Stimulated activated CD4-positive, alpha-beta T cell treated with anti-CD3 and anti-CD28 coated beads, TNF-alpha, amount 100 ng/mL, for 1 hour (primary cell): ENCODE data around the gene ANKS1B.

ENCODE experiments used
- DNase-seq, 3 donors: peaks; one replicate each; pipeline ENCODE4 v3.0.0-alpha.2; 2020; ENCODE audit warnings: low read depth in 3 of 3, low spot score in 1 of 3

Gene ANKS1B

DNA sequence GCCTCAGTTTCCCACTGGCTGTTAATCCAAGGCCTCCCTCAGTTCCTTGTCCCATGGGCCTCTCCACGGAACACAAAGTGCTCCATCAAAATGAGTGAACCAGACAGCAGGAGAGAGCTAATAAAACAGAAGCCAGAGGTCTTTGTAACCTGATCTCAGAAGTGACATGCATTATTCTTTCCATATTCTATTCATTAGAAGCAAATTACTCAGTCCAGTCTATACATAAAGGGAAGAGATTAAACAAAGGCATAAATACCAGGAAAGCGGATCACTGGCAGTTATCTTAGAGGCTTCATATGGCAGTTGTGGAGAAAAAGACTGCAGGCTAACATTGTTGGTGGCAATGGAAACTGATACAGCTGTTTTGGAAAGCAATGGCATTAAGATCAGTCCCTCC is 507.8 kb downstream of the ANKS1B start:
- DNase-seq = no peak

DNA sequence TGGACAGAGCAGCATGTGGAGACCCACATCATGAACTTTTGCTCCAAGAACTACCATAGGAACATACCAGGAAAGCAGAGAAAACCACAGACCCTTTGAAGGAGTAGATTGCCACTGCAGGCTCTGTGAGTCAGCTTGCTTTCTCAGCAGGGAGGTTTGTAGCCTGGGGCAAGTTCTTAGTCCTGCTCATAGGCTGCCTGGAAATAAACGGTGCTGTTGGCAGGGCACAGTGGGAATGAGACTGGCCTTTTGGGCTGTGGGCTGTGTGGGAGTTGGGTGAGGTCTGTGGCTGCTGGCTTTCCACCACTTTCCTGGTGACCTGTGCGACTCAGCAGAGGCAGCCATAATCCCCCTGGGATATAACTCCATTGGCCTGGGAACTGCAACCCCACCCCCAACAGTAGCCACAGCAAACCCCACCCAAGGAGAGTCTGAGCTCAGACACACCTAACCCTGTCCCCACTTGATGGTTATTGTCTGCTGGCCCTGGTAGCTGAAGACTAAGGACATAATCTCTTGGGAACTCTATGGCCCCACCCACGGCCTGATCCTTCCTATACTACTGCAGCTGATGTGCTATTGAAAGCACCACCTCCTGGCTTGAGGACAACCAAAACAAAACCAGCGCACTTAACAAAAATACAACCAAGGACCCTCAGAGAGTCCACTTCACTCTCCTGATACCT is 529.2 kb downstream of the ANKS1B start:
- DNase-seq = no peak

DNA sequence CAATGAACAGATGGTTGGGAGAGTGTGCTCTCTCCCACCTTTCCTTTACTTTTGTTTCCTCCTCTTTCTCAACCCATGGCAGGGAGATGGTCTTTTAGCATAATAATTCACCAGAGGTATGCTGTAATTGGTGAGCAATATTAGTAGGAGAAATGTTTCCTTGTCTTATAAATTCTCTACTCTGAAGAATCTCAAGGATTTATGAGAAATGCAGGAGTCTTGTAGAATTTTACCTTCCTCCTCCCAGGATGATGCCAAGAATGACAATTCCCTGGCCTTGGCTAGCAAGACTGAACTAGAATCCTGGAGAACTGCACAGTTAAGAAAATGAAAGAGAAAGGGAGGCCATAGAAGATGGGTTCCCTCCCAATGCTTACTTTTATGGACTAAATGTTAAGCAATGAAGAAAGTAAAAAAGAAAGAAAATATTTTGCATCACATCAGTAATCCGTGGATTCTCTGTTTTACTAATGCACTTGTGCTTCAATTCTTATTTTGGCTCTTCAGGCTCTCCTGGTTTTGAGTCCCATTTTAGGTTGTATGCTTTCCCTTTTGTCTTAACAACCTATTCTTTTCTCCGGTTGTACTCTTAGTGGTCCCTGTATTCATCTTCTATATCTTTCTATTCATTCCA is 530.1 kb downstream of the ANKS1B start:
- no peak for DNase-seq

DNA sequence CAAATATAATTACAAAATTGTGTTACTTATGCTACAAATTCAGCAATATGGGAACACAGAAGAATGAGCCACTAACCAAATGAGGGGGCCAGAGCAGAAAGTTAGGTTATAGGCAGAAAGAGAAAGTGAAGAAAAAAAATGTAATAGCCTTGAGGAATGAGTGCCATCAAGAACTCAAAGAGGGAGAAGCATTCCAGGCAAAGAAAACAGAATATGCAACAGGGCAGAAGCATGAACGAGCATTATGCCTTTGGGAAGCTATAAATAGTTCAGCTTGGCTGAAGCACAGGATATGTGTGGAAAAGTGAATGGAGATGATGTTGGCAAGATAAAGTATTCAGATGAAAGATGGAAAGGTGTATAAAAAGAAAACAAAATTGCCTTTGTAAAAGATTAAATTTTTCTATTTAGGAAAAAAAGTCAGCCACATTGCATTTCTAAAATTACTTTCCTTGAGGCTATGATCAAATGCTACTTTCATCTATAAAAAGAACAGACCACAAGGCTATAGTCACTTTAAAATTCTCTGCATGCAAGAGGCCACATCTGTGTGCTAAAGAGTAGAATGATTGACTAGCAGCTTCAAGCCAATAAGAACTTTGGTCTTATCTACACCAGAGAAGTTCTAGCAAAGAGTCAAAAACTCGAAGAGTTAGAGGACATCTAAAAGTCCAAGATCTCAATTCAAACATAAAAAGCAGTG is 530.7 kb downstream of the ANKS1B start:
- DNase-seq = no peak

DNA sequence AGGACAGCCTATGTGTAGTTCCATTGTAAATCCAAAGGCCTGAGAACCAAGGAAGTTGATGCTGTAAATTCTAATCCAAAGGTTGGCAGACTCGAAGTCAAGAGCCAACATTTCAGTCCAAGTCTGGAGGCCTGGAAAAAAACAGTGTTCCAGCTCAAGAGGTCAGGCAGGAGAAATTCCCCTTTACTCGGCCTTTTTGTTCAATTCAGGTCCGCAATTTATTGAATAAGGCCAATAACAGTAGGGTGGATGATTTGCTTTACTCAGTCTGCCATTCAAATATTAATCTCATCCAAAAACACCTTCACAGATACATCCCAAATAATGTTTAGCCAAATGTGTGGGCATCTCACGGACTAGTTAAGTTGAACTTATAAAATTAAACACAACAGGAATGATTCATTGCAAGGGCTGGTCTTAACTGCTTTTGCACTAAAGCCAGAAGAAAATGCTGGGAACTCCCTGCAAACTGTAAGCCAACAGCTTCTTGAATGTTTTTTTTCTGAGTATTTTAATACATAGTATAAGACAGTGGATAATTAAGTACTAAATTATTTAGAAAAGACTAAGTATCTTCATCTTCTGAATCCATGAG is 534.6 kb downstream of the ANKS1B start:
- DNase-seq = no peak

DNA sequence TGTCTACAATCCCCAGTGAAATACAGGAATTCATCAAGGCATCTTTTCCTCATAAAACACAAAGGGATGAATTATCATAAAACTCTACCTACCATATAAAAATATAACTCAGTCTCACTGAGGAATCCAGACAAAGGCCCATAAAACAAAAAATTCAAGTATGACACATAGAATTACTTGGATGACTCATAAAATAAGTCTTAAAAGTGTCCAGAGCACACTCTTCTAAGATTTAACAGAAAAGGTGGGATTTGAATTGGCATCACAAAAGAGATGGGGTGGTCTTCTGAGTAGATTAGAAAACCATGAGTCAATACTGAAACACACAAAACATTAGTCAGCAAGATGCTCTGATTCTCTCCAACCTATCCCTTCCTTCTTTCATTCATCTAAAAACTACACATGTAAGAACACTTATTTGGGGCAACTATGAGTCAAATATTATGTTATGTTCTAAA is 539.8 kb downstream of the ANKS1B start:
- no peak for DNase-seq

DNA sequence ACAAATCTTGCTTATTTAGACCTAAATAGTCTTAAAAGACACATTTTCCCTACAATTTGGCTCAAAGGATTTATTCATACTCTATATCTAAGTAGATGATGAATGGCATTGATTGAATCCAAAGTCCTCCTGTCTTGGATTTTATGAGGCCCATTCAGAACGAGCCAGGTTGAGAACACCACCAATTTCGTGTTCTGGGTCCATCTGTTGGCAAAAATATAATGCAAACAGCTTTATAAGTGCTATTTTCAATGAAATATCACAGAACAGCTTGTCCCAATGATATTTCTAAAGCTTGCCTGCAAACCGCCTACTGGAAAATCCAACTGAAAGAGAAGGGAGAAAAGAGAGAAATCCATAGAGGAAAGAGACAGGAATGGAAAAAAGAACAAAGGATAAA is 542.0 kb downstream of the ANKS1B start:
- DNase-seq = no peak

DNA sequence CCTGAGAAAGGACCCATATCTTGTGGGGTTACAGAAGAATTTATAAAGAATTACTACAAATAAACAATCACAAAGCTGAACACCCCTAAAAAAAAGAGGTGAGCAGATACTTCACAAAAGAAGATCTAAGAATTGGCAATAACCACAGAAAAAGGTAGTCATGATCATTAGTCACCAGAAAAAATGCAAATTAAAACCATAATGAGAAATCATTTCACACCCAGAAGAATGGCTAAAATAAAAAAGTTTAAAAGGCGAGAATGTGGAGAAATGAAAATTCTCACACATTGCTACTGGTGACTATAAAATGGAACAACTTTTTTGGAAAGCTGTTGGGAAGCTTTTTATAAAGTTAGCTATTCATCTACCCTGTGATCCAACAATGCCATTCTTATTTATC is 545.3 kb downstream of the ANKS1B start:
- DNase-seq = no peak

DNA sequence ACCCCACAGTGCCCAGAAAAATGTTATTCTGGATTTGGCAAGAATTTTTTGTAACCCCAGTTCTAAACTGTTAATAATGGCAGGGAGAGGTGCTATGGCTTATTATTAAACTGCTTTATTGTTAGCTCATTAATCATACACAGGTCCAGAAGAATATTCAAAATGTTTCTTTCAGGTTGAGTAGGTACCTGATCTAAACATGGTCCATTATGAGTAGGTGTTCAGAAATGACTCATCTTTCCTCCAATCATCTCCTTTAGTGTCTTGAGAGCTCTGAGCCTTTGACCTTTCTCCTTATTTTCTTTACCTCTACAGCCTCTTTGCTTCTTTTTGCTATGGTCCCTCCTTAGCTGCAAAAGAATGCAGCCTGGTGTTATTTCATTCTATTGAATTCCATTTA is 548.2 kb downstream of the ANKS1B start:
- no peak for DNase-seq

DNA sequence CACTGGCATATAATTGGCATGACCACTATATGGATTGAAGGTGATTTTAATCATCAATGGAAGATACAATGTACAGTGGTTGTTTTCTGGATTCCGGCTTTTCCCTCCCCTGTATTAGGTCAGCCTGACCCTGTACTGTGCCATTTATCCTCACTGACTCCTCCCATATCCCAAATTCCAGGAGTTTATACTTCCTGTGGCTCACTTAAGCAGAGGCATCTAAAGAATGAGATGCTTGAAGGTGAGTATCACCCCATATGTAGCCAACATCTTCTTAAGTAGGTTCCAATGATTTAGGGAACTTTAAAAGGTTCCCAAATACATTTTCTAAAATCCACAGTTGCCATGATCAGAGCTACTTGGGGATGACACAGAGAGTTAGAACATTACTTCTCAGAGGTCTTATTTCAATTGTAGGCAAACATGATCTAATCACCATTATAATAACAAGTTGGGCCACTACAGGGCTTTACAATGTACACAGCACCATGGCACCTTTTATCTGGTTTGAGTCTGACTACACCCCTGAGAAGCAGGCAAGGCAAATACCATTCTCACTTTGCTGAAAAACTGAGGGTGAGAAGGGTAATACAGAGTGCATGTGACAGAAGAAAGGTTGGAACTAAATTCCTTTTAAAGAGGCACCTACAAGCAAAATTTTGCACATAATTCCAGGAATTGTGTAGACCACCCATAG is 549.5 kb downstream of the ANKS1B start:
- DNase-seq = no peak

DNA sequence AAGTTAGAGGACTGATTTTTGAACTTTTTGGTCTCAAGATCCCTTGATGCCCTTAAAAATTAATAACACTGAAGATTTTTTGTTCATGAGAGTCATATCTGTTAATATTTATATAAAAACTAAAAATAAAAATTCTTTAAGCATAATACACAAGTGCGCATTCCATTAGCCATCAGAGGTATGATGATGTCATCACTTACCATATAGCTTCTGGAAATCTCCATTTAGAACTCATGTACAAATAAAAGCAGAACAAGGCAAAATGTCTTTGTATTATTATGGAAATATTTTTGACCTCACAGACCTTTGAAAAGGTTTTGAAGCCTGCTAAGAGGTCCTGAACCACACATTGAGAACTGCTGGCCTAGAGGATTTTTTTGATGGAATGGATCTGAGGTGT is 551.6 kb downstream of the ANKS1B start:
- DNase-seq = no peak

DNA sequence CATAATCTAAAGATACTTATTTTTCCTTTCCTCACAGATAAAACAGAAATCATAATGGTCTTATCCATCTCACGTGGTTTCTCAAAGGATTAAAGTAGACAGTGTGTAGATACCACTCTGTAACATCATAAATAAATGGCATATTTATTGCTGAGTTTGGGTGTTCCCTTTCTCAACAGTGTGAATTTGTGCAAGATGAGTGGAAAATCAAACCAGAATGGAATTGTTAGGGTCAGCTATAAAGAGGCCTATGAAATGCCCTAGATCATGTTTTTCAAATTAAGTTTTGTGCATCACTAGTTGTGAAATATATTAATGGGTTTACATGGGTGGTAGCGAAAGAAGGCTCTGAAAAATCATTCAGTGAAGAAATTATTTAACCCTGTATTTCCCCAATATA is 553.5 kb downstream of the ANKS1B start:
- no peak for DNase-seq

DNA sequence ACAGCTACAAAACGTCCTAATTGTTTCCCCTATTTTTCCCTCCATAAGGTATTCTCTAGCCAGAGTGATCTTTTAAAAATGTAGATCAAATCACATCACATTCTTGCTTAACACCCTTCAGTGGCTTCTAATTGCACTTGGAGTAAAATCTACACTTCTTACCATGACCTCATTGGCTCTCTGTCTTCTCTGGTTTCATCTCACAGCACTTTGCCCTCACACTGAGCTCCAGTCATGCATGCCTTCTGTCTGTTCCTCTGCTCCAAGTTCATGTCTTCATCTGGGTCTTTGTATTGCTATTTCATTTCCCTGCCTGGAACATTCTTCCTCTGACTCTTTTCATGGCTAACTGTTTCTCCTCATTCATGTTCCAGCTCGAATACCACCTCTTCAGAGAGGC is 557.6 kb downstream of the ANKS1B start:
- DNase-seq = no peak

DNA sequence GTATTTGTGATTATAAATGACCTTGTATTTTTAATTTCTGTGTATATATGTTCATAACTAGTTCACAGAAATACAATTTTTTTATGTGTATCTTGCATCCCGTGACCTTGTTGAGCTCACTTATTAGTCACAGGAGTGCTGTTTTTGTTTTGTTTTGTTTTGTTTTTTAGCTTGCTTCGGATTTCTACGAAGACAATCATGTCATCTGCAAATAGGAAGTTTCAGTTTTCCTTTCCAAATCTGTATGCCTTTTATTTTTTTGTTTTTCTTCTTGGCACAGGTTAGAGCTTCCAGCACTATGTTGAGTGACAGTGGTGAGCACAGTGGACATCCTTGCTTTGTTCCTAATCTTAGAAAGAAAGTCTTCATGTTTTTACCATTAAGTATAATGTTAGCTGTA is 566.4 kb downstream of the ANKS1B start:
- DNase-seq = no peak

DNA sequence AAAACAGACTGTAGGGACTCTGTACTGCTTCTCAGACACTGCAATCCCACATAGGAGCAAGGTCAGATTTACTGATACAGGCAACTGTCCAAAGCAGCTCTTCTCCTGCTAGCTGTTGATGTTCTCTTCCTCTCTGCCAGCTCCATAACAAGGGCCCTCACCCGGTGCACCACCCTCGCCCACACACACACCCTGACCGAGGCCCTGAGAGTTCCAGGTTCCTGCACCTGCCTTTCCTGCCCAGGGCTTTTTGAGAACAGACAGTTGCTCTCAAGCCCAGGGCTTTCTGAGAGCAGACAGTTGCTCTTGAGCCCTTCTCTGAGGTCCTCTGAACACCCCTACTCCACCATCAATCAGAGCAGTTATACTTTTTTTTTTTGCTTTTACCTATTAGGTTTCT is 571.0 kb downstream of the ANKS1B start:
- no peak for DNase-seq

DNA sequence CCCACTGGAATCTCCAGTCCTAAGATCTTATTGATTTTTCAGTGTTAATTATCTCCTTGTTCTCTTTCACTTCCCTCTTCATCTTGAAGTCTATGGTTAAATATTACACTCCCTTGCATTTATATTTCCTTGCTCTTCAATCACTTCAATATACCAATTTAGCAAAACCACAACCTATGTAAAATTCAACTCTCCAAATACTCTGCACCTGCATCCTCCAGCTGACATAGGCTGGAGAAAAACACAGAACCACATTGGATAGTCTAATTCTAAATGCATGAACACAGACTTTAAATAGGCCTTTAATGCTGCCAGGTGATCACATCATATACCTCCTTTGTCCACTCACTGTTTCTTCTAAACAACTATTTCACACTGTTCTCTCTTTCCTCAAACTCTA is 591.0 kb downstream of the ANKS1B start:
- DNase-seq = no peak

DNA sequence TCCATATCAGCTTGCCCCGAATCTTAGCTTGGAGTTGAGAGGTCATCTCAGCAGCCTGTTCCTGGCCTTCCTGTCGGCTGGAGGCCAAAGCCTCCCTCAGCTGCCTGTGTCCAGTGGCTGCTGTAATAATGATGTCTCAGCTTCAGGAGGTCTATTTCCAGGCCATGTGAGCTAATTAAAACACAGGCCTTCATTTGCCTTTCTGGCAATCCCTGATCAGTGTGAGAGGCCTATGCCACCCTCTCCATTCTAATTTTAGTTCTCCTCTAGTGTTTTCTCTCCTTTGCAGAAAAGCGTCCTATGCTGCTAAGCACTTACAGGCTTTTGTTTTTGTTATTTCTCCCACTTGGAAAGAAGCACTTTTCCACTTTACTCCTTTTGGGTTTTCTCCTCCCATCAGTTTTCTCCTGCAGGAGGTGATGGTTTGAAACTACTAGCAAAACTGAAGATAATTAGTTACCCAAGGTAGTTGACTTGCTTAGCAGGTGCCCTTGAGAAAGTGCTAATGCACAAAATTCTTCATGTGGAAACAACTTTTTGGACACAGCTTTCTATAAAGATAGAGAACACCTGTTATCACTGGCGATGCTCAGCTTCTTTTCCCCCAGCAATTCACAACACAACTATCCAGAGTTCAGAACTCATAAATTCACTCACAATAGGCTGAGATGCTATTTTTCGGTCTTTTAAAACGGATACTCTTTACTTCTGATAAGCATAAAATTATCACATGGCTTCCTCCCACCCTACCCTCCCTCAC is 592.5 kb downstream of the ANKS1B start:
- DNase-seq = no peak

DNA sequence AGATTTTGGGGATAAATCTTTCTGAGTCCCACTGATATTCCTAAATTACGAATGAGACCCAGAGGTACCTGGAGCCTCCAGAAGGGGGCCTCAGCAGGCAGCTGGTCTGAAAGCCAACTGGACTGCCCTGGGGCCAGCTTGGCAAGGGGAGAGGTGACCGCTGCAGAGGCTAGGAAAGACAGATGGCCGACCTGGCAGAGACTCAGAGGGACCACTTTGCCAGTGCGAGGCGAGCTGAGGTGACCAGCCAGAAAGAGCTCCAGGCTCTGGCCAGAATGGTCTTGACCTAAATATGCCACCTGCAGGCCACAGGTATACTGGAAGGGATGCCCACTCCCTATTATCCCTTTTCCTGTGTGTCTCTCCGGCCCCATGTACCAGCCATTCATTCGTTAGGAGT is 594.0 kb downstream of the ANKS1B start:
- no peak for DNase-seq

DNA sequence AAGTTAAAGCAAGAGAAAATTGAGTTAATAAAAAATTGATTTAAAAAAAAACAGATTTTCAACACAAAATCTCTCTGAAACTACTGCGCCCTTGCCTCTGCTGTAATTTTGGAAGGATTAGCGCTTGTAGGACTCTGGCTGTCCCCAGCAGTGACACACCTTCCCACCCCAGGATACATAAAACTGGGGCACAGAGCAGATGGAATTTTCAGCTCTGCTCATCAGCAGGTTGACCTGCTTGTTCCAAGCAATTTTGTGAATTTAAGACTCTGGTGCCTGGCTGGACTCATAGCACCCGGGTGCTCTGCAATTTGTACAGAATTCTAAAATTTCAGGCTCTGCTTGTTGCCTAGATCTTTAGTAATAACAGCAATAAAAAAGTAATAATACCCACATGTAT is 595.0 kb downstream of the ANKS1B start:
- DNase-seq = no peak

DNA sequence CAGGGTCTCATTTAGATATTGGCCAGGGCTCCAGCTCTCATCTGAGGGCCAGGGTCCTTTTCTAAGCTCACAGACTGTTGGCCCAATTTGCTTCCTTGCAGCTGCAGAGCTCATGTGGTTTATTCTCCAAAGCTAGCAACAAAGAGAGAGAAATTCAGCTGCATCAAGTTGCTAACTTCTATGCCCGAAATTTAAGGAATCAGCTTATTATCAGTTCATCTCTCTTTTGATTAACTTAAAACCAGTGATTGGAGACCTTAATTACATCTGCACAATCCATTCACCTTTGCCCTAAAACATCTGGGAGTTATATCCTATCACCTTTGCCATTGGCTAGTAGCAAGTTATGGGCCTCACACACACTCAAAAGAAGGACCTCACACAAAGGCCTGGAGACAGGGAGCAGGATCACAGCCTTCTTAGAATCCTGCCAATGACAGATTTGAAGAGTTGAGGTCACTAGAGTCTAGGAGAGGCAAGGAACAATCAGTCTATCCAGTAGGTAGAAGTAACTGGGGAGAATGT is 596.0 kb downstream of the ANKS1B start:
- DNase-seq = no peak

DNA sequence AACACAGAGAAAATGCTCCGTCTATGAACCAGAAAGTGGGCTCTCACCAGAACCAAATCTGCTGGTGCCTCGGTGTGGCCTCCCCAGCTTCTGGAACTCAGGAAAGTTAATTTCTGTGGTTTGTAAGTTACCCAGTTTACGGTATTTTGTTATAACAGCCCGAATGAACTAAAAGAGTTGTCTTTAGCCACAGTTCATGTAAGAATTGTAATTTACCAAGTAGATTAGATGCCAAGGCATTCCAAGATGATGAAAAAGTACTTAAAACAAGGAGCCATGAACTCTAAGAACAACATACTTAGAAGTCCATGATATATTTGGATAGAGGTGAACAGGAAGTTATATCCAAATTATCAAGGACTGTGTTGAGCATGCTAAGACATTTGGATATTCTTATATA is 597.1 kb downstream of the ANKS1B start:
- no peak for DNase-seq
